Ascending aorta (tissue), 2 donors: ENCODE results near the gene TLE7. TPM values are rescaled to one million over a fixed set of nuclear protein-coding genes. Genes with fewer than 3 reads are reported as not detected.

Source experiments
- DNase-seq, 2 donors: peaks; one replicate each; pipeline ENCODE4 v3.0.0-alpha.2; 2019; ENCODE audit warnings: low spot score in 2 of 2
- H3K27ac ChIP-seq, 2 donors: fragments of 200-600 bp; sonication (generic); one replicate each; pipeline ENCODE4 v1.5.1; 2016 to 2017; ENCODE audit warnings: mild to moderate bottlenecking in 1 of 2
- H3K27me3 ChIP-seq: fragments of 200-600 bp; sonication (generic); one replicate; pipeline ENCODE4 v1.5.1; 2017
- H3K36me3 ChIP-seq, 2 donors: fragments of 200-600 bp; sonication (generic); one replicate each; pipeline ENCODE4 v1.5.1; 2016
- H3K4me1 ChIP-seq, 2 donors: fragments of 200-600 bp; sonication (generic); one replicate each; pipeline ENCODE4 v1.5.1; 2016 to 2017; ENCODE audit warnings: mild to moderate bottlenecking in 1 of 2
- H3K4me3 ChIP-seq, 2 donors: fragments of 200-600 bp; sonication (generic); one replicate each; pipeline ENCODE4 v1.5.1; 2016 to 2017; ENCODE audit warnings: mild to moderate bottlenecking in 1 of 2
- H3K9me3 ChIP-seq, 2 donors: fragments of 200-600 bp; sonication (generic); one replicate each; pipeline ENCODE4 v1.5.1; 2016
- intact Hi-C: fragments of 100-400 bp; cut with DNase I; formaldehyde crosslinking; loops from one replicate; pipeline ENCODE4 v1.15.1; 2023
- total RNA-seq: library from RNA; depleted of rRNA; stranded (reverse); fragments of >200 nt; gene quantifications from one replicate; pipeline ENCODE4 v1.1.0, GENCODE V29; 2016
- TF ChIP-seq, protein P1 (sequence below), 3 experiments: fragments of 200-600 bp in 2 of 3; fragments of 450-650 bp in 1 of 3; sonication (generic) in 2 of 3; IDR thresholded peaks; one replicate each; pipeline ENCODE4 v1.5.1; 2016 to 2019; ENCODE audit warnings: antibody characterized with exemption in 3 of 3, mild to moderate bottlenecking in 1 of 3, moderate library complexity in 1 of 3

The TLE7 gene
- total RNA-seq, 1 donor from 2014 or later = not detected

DNA sequence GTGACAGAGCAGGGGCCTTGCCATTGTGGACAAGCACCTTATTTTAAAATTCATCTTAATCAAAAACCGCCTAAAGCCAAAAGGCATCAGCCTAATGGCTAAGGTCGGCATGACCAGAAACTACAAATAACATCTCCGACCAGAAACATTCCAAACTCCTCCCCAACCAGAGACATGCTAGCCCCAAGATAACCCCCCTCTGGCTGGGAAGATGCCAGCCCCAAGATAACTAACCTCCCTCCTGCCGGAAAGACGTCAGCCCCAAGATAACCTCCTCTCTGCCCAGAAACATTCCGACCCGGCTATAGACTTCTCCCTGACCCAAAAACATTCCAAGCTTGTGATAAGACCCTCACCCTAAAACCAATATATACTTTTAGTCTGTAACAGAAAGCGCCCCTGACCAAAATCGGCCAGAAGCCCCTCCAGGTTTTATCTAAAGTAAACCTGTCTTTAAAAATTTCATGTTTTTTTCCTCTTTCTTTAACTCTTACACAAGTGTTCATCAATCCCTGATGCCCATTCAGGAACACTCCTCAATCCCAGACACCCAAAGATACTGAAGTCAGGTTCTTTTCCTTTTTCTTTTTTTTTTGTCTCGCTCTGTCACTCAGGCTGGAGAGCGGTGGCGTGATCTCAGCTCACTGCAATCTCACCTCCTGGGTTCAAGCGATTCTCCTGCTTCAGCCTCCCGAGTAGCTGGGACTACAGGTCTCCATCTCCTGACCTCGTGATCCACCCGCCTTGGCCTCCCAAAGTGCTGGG lies 32.7 kb downstream of the TLE7 start:
- Histone ChIP-seq H3K27ac (no peak overlapping the region), H3K27me3 (no peaks in the 10 kb centered on the region)
- TF ChIP-seq, protein P1, sequence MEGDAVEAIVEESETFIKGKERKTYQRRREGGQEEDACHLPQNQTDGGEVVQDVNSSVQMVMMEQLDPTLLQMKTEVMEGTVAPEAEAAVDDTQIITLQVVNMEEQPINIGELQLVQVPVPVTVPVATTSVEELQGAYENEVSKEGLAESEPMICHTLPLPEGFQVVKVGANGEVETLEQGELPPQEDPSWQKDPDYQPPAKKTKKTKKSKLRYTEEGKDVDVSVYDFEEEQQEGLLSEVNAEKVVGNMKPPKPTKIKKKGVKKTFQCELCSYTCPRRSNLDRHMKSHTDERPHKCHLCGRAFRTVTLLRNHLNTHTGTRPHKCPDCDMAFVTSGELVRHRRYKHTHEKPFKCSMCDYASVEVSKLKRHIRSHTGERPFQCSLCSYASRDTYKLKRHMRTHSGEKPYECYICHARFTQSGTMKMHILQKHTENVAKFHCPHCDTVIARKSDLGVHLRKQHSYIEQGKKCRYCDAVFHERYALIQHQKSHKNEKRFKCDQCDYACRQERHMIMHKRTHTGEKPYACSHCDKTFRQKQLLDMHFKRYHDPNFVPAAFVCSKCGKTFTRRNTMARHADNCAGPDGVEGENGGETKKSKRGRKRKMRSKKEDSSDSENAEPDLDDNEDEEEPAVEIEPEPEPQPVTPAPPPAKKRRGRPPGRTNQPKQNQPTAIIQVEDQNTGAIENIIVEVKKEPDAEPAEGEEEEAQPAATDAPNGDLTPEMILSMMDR (IDR thresholded peaks at IDR 0.05) = no peak

DNA sequence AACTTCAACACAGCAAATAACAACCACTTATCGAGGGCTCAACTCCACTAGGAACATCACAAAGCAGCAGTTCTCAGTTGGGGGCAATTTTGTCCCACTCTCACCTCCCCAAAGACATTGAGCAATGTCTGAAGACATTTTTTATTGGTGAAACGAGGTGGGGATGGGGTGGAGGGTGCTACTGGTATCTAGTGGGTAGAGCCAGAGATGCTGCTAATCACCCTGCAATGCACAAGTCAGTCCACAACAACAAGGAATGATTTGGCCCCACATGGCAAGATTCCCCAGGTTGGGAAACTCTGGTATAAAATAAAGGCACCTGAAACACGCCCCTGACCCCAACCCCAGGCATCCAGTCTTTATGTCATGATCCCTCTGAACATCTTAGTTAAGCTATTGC lies 33.3 kb downstream of the TLE7 start:
- intact Hi-C loops = no loop called here
- DNase-seq = no peak
- H3K4me1 ChIP-seq = no peaks in the 10 kb centered on the region
- no peaks in the 10 kb centered on the region for H3K9me3 ChIP-seq
- no peak overlapping the region for H3K27ac ChIP-seq
- H3K27me3 ChIP-seq = no peaks in the 10 kb centered on the region
- no peak overlapping the region for H3K4me3 ChIP-seq
- TF ChIP-seq, protein P1 (IDR thresholded peaks at IDR 0.05) = no peak
- no peaks in the 10 kb centered on the region for H3K36me3 ChIP-seq

More for the DNA sequence above, 32.7 kb downstream of the TLE7 start:
- H3K36me3 ChIP-seq = no peaks in the 10 kb centered on the region
- no peak for DNase-seq
- no peaks in the 10 kb centered on the region for H3K9me3 ChIP-seq
- no peaks in the 10 kb centered on the region for H3K4me1 ChIP-seq
- no peak overlapping the region for H3K4me3 ChIP-seq
- intact Hi-C loops = no loop called here

DNA sequence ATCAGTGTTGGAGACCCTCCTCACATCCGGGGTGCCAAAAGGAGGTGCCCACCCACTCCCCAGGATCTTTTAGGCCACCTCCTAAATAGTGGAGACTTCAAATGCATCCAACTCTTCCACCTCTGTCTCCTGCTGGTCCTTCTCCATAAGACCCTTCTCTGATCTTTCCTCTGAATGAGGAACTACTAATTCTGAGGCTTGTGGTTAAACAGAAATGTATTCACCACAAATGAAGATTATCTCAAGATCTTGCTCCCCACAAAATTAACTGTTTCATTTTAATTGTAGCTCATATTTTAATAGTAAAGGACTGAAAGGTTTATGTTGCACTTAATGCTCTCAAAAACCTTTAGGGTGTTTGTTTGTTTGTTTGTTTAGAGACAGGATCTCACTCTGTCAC lies 34.1 kb downstream of the TLE7 start:
- H3K27me3 ChIP-seq = no peaks in the 10 kb centered on the region
- TF ChIP-seq, protein P1 (IDR thresholded peaks at IDR 0.05) = no peak
- H3K4me1 ChIP-seq = no peaks in the 10 kb centered on the region
- H3K4me3 ChIP-seq = no peak overlapping the region
- no peaks in the 10 kb centered on the region for H3K9me3 ChIP-seq
- H3K27ac ChIP-seq = no peak overlapping the region
- intact Hi-C loops = no loop called here
- no peak for DNase-seq
- no peaks in the 10 kb centered on the region for H3K36me3 ChIP-seq

DNA sequence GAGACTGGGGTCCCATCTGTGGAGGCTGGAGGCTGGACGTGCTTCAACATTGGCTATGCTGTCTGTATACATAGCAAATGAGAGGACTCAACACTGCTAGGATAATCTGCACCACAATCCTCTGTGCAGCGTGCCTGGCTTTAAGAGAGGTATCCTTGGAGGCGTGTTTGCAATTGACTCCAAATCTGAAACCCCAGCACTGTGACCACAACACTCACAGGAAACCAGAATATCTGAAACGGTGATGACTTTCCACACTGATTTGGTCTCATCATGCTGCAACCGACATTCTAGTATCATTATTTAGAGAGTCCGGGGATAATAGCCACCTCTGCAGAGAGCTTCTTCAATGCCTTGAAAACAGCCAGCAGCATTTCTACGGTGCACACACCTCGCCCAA lies 35.1 kb downstream of the TLE7 start:
- DNase-seq = no peak
- Histone ChIP-seq H3K27ac (no peak overlapping the region), H3K4me3 (no peak overlapping the region), H3K27me3 (no peaks in the 10 kb centered on the region), H3K36me3 (no peaks in the 10 kb centered on the region), H3K4me1 (no peaks in the 10 kb centered on the region), H3K9me3 (no peaks in the 10 kb centered on the region)
- TF ChIP-seq, protein P1 (IDR thresholded peaks at IDR 0.05) = no peak
- intact Hi-C loops = no loop called here

DNA sequence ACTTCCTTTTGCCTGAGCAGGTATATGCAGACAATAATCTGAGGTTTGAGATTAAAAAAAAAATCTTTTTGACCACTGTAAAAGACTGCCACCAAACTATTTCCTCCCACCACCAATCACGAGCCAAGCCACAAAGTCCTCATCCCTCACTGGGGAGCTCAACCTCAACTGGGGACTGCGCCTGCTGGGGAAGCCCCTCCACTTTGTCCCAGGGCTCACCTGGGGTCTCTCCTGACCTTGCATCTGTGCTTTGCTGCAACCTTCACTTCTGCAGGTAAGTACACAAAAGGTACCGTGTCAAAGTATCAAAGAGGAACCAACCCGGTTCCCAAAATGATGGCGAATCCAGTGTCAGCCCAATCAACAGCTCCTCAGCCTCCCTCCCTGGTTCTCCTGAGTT lies 35.5 kb downstream of the TLE7 start:
- no peaks in the 10 kb centered on the region for H3K36me3 ChIP-seq
- no peak overlapping the region for H3K4me3 ChIP-seq
- no peaks in the 10 kb centered on the region for H3K27me3 ChIP-seq
- no peaks in the 10 kb centered on the region for H3K4me1 ChIP-seq
- TF ChIP-seq, protein P1 (IDR thresholded peaks at IDR 0.05) = no peak
- no peak overlapping the region for H3K27ac ChIP-seq
- no peak for DNase-seq
- no peaks in the 10 kb centered on the region for H3K9me3 ChIP-seq
- intact Hi-C loops = no loop called here
